Mucosa of descending colon (tissue), 3 donors: ENCODE results near the gene RAB8A. TPM values are rescaled to one million over a fixed set of nuclear protein-coding genes. Genes with fewer than 3 reads are reported as not detected.

ENCODE experiments used
- ATAC-seq: fragments of 200-7000 bp; cut with Tn5 transposase; one replicate; pipeline ENCODE4 v1.9.1; 2020; ENCODE audit warnings: mild to moderate bottlenecking, moderate library complexity
- DNase-seq, 3 donors: peaks; one replicate each; pipeline ENCODE4 v3.0.0-alpha.2; 2020
- H3K36me3 ChIP-seq: fragments of 200-600 bp; one replicate; pipeline ENCODE4 v1.8.0; 2021; ENCODE audit warnings: low read depth, mild to moderate bottlenecking
- H3K4me1 ChIP-seq: fragments of 200-600 bp; one replicate; pipeline ENCODE4 v1.8.0; 2021; ENCODE audit warnings: low read depth, mild to moderate bottlenecking
- H3K4me3 ChIP-seq: fragments of 200-600 bp; one replicate; pipeline ENCODE4 v1.8.0; 2021; ENCODE audit warnings: mild to moderate bottlenecking
- H3K9me3 ChIP-seq: fragments of 200-600 bp; one replicate; pipeline ENCODE4 v1.8.0; 2021; ENCODE audit warnings: mild to moderate bottlenecking
- intact Hi-C, 2 donors: fragments of 100-400 bp; cut with DNase I in 1 of 2; cut with micrococcal nuclease in 1 of 2; formaldehyde crosslinking; loops; one replicate each; pipeline versions ENCODE4 v1.11.0 to v1.11.1; 2022; cut with DNase I, micrococcal nuclease
- total RNA-seq, 3 donors: library from RNA; stranded (reverse); fragmentation: NEBNext Ultra II Directional in 2 of 3; extraction: Animal tissue kit (Norgen Biotek cat#: 25700) in 2 of 3; gene quantifications; one replicate each; pipeline versions ENCODE4 v1.2.1 to v1.2.4, GENCODE V29; 2021 to 2023
- TF ChIP-seq, protein P1 (sequence below): fragments of 200-600 bp; IDR thresholded peaks from one replicate; pipeline ENCODE4 v1.8.0; 2022; ENCODE audit warnings: antibody characterized with exemption, mild to moderate bottlenecking
- donor health status: DM: no; HTN: no; CAD: no; lungs with moderate emphysema.
- donor health status: DM: no; HTN: no; CAD: no.
- donor health status: DM: no; HTN: yes; CAD: no.

RAB8A gene
- total RNA-seq, 3 donors from 2014 or later: 85.5 to 129 (median 119) TPM

- H3K4me3 ChIP-seq: no peak overlapping the region
- peaks cover 6% of the 10 kb centered on the region for H3K36me3 ChIP-seq
- intact Hi-C loops: no loop called here
- peaks cover 10% of the 10 kb centered on the region for H3K4me1 ChIP-seq
- H3K9me3 ChIP-seq: no peaks in the 10 kb centered on the region
- TF ChIP-seq, protein P1, sequence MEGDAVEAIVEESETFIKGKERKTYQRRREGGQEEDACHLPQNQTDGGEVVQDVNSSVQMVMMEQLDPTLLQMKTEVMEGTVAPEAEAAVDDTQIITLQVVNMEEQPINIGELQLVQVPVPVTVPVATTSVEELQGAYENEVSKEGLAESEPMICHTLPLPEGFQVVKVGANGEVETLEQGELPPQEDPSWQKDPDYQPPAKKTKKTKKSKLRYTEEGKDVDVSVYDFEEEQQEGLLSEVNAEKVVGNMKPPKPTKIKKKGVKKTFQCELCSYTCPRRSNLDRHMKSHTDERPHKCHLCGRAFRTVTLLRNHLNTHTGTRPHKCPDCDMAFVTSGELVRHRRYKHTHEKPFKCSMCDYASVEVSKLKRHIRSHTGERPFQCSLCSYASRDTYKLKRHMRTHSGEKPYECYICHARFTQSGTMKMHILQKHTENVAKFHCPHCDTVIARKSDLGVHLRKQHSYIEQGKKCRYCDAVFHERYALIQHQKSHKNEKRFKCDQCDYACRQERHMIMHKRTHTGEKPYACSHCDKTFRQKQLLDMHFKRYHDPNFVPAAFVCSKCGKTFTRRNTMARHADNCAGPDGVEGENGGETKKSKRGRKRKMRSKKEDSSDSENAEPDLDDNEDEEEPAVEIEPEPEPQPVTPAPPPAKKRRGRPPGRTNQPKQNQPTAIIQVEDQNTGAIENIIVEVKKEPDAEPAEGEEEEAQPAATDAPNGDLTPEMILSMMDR: no peak
- DNase-seq (no peak), ATAC-seq (no peak)
Measured at GRCh38 chr19:16104722-16105121, 7.0 kb upstream of the RAB8A start.

GRCh38 chr19:16106121-16106520 lies 5.6 kb upstream of the RAB8A start:
- Histone ChIP-seq H3K4me1 (peaks cover 10% of the 10 kb centered on the region), H3K4me3 (no peak overlapping the region), H3K9me3 (no peaks in the 10 kb centered on the region), H3K36me3 (peaks cover 6% of the 10 kb centered on the region)
- peak; percentile 92 for ATAC-seq
- TF ChIP-seq, protein P1: no peak
- DNase-seq: peak in 1 of 3 donors; percentile 62
- intact Hi-C loops: no loop called here

DNA sequence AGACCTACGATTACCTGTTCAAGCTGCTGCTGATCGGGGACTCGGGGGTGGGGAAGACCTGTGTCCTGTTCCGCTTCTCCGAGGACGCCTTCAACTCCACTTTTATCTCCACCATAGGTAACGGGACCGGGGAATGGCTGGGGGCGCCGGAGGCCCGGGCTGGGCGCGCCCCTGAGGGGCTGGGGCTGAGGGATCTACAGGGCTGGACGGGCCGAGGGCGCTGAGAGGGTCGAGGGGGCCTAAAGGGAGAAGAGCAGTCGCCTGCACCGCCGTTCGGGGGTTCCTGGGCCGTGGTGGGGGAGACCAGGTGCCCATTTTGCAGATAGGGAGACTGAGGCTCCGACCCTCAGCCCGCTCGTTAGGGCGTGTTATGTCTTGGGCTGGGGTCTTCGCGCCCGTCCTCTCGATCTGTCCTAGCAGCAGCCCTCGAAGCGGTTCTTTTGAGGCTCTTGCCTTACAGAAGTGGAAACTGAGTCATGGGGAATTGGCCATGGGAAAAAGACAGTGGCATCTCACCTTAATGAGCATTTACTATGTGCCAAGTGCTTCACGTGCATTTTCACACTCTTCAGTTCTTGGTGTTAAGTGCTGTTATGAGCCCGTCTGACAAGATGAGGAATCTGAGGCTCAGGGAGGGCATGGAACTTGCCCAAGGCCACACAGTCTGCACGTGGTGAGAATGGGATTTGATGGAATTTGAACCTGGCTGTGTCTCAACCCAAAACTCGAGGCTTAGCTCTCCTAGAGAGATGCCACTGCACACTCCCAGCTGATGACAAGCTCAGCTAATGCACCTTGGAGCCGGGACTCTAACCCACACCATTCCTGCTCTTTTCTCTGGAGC lies 442 bp downstream of the RAB8A start:
- peak in 1 of 3 donors; percentile 25 for DNase-seq
- Histone ChIP-seq H3K9me3 (no peaks in the 10 kb centered on the region), H3K36me3 (peaks cover 5% of the 10 kb centered on the region), H3K4me3 (peak overlapping the region; percentile 63), H3K4me1 (peaks cover 32% of the 10 kb centered on the region)
- no peak for ATAC-seq
- intact Hi-C loops: loop anchor here in 1 of 2 donors (10.0 kb wide), 1 partner anchor 47 kb away; no protein-coding TSS in a partner anchor
- TF ChIP-seq, protein P1: no peak

DNA sequence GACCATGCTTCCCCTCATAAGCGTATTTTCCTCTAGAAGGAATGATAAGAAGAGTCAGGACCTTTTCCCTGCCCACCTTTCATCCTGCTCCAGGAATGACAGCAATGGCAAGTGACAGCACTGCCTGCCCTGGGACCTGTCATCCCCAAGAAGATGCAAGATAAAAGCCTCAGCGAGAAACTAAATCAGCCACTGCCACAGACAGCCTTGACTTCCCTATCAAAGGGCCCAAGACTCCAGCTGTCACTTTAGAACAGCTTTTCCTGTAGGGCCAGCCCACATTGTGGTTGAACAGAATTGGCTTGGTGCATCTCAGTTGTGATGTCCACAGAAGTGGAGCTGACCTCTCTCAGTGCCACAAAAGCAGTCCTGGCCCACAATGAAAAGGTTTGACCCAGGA lies 1.1 kb downstream of the RAB8A start:
- H3K4me1 ChIP-seq: peaks cover 32% of the 10 kb centered on the region
- ATAC-seq (no peak), DNase-seq (peak in 1 of 3 donors; percentile 12)
- H3K4me3 ChIP-seq: no peak overlapping the region
- peaks cover 5% of the 10 kb centered on the region for H3K36me3 ChIP-seq
- TF ChIP-seq, protein P1: no peak
- no peaks in the 10 kb centered on the region for H3K9me3 ChIP-seq
- intact Hi-C loops: loop anchor here in 1 of 2 donors (10.0 kb wide), 1 partner anchor 48 kb away; no protein-coding TSS in a partner anchor

- H3K36me3 ChIP-seq: peaks cover 12% of the 10 kb centered on the region
- no peaks in the 10 kb centered on the region for H3K9me3 ChIP-seq
- TF ChIP-seq, protein P1: no peak
- DNase-seq: no peak
- intact Hi-C loops: loop anchor here in 1 of 2 donors (10.0 kb wide), 1 partner anchor 49 kb away; no protein-coding TSS in a partner anchor
- peaks cover 35% of the 10 kb centered on the region for H3K4me1 ChIP-seq
- no peak overlapping the region for H3K4me3 ChIP-seq
- no peak for ATAC-seq
Measured at GRCh38 chr19:16113727-16114126, 2.0 kb downstream of the RAB8A start.
